Activated CD8-positive, alpha-beta memory T cell treated with anti-CD3 and anti-CD28 coated beads, Interleukin-2, amount 50 U/mL, for 1 hour (primary cell): ENCODE results near the gene P3H1.

Source experiments
- DNase-seq: peaks from one replicate; pipeline ENCODE4 v3.0.0-alpha.2; 2020; ENCODE audit errors: extremely low read depth

Gene P3H1

DNA sequence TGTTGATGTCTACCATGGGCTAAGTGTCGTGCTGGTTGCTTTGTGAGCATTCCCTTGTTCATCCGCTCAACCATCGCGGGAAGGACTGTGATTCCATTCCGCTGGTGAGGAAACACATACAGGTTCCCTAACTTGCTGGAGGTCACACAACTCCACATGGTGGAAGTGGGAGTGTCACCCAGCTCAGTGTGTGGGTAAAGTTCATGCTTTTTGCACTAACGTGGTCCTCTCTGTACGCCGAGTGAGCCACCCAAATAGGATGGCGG lies 22.7 kb downstream of the P3H1 start:
- DNase-seq = no peak

DNA sequence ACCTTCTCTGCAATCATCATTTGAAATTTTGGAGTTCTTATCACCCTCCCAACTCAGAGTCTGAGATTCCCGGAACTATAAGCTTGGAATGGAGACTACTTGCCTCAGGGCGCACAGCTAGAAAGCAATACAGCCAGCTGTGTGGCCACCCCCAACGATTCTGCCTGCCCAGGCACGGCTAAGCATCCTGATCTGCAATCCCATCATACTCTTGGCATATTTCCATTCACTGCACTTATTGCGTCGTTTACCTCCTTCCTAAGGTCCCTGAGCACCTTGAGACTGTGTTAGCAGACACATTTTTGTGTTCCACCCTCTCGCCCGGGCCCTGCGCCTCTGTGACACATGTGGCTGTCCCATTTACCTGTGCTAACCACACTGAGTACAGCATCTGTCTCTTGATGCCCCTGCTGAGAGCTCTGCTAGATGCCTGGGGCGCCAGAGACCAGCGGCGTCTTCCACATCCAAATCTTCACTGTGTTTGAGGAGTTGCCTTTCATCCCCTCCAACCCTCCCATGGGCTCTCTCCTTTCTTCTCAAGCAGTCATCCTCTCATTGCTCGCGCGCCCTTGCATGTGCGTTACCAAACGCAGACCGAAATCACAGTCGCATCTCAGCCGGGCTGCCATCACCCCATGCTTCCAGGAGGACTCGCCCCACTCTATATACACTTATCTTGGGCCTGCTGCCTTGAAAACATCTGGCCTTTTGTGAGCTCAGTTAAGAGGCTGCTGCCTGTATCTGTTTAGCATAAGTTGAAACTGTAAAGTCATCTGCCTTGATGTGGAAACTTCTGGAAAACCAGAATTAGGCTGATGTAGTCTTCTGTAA lies 23.3 kb downstream of the P3H1 start:
- no peak for DNase-seq

DNA sequence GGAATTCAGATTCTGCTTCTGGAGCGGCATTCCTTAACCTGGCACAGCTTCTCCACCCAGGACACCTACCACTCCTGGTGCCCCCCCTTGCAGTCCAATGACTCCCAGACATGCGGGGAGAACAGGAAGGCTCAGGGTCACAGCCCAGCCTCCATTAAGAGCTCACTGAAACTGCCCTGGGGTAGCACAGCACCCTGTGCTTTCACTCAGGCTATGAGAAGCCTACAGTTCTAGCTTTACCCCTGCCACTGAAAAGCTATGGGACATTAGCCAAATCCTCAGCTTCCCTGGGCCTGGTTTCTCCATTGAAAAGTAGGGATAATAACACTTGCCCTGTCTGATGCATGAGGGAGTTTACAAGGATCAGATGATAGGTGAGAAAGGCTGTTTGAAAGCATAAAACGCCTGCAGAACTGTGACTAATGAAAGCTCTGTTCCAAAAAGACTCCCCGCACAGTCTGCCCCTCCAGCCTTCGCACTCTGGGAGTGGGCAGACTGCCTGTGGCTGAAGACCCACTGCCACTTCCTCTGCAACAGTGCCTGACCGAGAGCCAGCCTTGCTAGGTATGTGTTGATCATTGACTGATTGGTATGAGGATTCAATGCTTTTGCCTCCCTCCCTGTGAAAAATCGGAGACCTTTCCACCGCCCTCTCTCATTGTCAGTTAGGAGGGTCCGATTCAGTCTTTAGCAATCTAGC lies 24.1 kb downstream of the P3H1 start:
- no peak for DNase-seq

DNA sequence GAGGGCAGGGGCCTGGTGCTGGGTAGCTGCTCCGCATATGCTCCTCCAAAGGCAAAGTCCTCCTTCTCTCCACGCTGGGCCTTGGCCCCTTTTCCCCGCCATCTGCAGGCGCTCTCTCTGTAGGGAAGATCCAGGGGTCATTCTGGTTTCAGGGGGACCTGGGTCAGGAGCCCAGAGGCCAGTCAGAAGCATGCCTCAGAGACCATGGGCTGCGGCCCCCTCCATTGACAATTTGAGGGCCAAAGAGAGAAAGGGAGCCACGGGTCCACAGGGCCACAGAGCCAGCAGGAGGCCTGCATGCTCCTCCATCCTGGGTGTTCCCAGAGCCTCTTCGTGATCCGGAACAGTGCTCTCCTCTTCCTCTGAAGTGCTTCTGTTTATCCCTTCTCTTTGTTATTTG lies 24.7 kb downstream of the P3H1 start:
- DNase-seq = no peak

DNA sequence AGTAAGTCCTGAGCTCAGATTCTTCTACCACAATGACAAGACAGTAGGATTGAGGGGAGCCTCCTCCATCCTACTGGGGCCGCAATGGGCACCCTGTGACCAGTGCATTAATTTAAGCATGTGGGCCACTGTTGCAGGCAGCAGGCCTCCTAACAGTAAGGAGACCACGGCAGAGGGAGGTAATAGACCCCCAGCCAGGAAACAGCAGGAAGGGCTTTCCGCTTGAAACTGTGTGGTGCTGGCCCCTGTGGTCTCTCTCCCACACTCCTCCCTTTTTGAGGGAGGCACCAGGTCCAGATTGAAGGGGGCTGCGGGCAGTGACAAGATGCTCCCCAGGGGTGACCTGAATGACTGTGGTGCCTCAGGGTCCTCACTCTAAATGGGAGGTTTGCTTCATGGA lies 25.1 kb downstream of the P3H1 start:
- DNase-seq = no peak

DNA sequence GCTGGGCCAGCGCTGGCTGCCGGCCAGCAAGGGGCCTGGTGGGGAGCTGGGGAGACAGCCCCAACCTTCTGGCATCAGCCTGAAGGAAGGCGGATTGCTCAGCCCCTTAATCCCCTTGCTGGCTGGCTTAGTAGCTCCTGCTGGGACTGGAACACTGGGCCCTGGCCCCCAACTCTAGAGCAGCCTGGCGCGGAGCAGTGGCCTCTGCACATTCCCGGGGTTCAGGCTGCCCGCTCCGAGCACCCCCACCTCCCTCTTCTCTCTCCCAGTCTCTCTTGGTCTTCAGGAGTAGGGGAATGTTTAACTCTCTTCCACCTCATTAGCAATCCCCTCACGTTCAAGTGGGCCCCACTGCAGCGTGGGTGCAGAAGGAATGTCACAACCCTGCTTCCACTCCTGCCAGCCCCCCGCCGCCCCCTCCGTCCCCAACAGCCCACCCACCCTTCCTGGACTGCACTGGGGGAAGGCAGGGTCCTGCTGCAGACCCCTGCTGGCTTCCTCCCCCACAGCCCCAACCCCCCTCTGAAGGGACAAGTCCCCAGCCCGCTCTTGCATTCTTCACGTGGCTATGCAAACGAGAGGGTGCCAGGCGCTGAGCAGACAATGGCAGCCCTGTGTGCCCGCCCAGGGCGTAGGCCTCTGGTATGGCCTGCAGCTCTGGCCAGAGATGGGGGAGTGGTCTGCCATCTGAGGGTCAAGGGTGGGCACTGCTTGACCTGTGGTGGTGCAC lies 25.8 kb downstream of the P3H1 start:
- no peak for DNase-seq

DNA sequence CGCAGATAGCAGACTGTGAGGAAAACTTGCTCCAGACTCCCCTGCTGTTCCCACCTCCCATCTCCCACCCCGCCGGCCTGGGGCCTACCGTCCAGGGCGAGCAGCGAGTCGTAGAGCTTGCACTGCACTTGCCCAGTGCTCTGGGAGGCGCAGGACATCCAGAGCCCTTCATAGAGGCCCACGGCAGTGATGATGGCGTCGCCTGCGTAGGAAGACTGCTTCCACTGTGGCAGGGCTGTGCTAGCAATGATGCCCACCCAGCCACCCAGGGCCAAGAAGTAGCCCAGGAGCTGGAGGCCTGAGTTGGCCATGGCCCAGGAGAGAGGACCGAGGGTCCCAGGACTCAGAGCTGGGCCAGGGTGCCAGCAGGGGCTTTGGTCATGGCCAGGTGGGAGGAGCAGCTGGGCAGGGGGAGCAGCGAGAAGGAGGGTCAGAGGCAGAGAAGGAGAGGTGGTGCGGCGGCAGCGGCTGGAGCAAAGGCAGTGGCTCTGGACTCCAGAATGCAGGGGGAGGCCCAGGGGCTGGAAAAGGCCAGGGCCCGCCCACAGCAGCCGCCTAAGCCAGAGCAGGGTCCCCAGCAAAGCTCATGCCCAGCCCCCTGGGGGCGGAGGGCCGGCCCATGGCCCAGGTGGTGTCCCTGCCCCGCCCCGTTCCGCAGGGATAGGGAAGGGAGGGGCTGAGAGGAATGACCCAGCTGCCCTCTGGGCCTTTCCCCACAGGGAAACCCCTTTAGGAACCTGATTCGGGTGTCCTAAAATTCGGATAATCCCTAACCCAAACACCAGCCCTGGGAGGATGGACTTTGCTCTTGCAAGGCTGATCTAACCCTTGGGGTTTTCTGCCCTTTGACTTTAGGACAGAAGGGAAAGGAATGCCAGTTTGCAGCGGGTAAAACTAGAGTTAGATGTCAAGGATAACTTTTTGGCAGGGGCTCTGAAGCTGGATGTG lies 26.8 kb downstream of the P3H1 start, which contains the start of gene CLDN19:
Gene CLDN19 (minus strand): TSS at position 484 of the 948 bp plus-strand sequence. CDS start 173 bp downstream, at position 311.
- DNase-seq = no peak

GRCh38 chr1:42738678-42739226 lies 28.1 kb downstream of the P3H1 start:
- DNase-seq = no peak

GRCh38 chr1:42737986-42738677 lies 28.7 kb downstream of the P3H1 start:
- no peak for DNase-seq

DNA sequence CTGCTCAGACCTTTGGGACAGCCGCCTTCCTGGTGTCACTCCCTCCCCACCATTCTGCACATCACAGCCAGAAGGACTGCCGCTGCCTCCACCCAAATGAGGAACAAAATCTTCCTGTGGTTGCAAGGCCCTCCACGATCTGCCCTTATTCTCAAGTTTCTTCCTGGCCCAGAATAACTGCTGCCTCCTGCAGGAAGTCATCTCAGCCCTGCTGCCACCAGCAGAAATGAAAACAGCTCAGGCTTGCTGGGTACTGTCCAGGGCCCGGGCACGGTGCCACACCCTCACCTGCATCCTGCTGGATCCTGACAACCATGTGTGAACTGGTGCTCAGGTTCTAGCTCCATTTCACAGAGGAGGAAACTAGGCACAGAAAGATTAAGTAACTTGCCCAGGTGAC lies 29.6 kb downstream of the P3H1 start:
- no peak for DNase-seq

DNA sequence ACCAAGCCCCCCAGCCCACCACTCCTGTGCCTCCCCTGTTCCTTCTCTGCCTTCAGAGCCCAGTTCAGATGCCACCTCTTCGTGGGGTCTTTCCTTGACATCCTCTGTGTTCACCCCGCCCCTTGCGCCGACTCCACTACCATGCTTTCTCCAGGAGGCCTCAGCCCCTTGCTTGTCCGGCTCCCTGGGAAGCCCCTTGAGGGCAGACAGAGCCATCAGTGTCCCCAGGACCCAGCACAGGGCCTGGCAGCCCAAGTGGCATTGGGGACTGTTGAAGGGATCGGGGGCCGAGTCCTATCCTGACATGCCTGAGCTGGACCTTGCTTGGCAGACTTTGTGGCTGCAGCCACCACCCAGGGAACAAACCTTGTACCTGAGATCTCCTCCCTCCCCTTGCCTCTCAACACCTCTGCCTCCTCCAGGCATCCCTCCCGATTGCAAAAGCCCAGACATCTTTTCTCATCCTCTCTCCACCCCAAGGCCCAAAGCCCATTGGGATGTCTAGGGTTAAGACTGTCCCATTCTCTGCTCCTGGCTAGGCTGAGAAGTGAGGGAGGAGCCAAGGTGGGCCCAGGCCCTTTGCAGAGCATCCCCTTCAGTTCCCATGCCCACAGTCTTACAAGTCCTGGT lies 30.1 kb downstream of the P3H1 start:
- DNase-seq = no peak

GRCh38 chr1:42736152-42736551 lies 30.7 kb downstream of the P3H1 start:
- DNase-seq = no peak

DNA sequence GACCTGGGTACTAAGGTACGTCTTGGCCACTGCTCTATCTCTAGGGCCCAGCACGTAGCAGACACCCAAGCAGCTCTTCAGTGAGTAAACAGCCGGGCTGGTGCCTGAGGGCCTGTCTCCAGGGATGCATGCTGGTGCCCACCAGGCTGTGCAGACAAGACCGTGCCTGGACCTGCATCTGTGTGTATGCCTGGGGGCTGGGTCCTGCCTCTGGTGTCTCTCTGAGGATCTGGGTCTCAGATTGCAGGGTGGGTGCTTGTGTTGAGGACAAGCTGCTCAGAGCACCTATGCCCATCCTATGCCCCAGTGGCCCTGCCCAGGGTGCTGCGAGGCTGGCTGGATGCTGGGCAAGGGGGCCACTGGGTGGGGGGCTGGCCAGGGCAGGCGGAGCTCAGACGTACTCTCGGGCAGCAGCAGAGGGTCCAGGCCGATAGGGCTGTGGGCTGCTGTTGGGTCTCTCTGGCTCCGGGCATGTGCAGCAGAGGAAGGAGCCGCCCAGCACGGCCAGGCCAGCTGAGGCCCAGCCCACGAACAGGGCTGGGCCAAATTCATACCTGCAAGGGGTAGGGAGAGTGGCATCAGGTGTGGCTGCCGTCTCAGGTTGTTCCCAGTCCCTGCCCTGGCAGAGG lies 31.2 kb downstream of the P3H1 start:
- no peak for DNase-seq

DNA sequence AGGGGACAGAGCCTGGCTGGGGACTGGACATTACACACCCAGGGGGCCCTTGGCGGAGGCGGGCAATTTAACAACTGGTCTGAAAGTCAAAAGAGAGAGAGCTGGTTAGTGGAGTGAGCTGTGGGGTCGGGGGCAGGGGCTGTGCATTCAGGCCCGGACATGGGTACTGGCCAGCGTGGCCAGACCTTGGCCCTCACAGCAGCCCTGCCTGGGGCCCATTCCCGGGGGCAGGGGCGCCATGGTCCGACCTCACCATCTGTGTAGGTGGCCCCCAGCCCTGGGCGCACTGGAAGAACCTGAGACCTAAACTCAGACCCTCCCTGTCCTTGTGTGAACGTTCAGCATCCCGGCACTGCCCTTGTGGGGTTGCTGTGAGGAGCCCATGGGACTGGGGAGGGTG lies 31.8 kb downstream of the P3H1 start:
- DNase-seq = no peak

- no peak for DNase-seq
Observed at GRCh38 chr1:42734201-42735035, 32.4 kb downstream of the P3H1 start.

GRCh38 chr1:42733415-42734200 lies 33.2 kb downstream of the P3H1 start:
- no peak for DNase-seq

DNA sequence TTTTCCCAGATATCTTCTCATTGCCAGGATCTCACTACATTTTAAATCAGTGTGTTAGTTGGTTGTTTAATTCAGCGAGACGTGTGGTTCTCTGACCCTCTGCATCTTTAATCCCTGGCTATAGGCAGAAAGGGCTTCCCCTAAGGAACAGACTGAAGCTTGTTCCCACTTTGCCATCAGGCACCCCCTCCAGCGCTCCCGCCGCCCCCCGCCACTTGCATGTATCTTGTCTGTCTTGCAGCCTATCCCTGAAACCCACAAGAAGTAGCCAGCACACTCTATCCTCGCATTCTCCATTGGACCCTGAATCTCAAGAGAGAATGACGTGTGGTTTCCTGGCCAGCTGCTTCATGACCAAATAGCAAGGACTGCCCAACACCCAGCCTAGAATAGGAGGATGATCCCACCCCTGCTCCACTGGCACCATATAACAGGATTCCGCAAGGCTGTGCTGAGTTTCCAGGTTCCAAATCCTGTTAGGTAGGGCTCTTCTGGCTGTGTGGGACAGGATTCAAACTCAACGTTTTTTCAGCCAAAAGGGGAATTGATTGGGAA lies 34.6 kb downstream of the P3H1 start:
- no peak for DNase-seq

GRCh38 chr1:42731585-42731984 lies 35.2 kb downstream of the P3H1 start:
- no peak for DNase-seq
